ENCODE results near the gene CDC42EP4.
A peak's percentile ranks its signal among the peaks of the same experiment; 100 is the strongest.

CDC42EP4 gene, protein sequence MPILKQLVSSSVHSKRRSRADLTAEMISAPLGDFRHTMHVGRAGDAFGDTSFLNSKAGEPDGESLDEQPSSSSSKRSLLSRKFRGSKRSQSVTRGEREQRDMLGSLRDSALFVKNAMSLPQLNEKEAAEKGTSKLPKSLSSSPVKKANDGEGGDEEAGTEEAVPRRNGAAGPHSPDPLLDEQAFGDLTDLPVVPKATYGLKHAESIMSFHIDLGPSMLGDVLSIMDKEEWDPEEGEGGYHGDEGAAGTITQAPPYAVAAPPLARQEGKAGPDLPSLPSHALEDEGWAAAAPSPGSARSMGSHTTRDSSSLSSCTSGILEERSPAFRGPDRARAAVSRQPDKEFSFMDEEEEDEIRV

DNA sequence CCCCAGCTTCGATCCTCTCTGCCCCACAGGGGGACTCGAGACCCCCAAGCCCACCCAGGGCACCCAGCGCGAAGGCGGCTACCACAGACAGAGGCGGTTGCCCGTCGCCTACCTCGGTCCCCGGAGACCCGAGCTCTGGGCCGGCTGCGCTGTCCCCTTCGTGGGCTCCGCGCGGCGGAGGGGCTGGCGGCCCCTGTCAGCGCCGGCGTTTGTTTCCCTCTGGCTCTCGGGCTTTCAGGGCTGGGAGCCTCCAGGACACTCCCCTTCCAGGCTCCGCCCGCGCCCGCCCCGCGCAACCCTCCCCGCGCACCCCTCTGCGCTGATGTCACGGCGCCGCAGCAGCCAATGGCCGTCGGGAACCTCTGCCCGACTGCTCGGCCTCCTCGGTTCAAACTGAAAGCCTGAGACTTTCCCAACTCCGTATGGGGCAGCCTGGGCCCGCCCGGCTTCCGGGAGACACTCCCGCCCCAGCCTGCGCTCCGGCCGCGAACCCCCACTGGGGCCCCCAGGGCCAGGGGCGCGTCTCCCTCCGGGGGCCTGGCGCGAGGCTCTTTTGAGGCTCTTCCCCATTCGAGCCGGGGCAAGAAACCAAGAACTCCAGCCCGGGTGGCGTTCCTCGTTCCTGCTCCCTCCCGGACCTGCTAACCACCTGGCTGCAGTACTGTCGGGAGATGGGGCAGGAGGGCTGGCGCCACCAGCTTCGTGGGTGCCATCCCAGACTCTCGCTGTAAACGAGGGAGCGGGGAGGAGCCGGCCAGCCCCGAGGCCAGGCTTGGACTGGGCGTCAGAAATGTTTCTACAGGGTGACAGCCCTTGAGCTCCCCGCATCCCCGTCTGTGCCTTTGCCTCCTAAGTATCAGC, at the start of gene CDC42EP4:
CDC42EP4 (minus strand) TSS at position 221 of the 861 bp plus-strand sequence. CDS start 25,501 bp downstream, outside the sequence.
- peaks cover 21% of the 10 kb centered on the region for H3K4me1 ChIP-seq (ENCODE audit: insufficient read depth, low read length, poor library complexity, severe bottlenecking)
- TF ChIP-seq, protein P1, sequence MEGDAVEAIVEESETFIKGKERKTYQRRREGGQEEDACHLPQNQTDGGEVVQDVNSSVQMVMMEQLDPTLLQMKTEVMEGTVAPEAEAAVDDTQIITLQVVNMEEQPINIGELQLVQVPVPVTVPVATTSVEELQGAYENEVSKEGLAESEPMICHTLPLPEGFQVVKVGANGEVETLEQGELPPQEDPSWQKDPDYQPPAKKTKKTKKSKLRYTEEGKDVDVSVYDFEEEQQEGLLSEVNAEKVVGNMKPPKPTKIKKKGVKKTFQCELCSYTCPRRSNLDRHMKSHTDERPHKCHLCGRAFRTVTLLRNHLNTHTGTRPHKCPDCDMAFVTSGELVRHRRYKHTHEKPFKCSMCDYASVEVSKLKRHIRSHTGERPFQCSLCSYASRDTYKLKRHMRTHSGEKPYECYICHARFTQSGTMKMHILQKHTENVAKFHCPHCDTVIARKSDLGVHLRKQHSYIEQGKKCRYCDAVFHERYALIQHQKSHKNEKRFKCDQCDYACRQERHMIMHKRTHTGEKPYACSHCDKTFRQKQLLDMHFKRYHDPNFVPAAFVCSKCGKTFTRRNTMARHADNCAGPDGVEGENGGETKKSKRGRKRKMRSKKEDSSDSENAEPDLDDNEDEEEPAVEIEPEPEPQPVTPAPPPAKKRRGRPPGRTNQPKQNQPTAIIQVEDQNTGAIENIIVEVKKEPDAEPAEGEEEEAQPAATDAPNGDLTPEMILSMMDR (conservative IDR thresholded peaks at IDR 0.05; ENCODE audit: low read length), result no peak
- TF ChIP-seq EZH2phosphoT487 (IDR thresholded peaks at IDR 0.05; ENCODE audit: borderline replicate concordance), result no peak
- H3K9ac ChIP-seq (ENCODE audit: low read depth, low read length, poor library complexity, severe bottlenecking), result peak within 1 kb of the TSS; percentile 73
- no peaks in the 10 kb centered on the region for H3K9me2 ChIP-seq (replicated peaks; ENCODE audit: low read depth, low read length)
- H3K9me3 ChIP-seq (ENCODE audit: insufficient read depth, low read depth, low read length), result no peaks in the 10 kb centered on the region
- H2AFZ ChIP-seq (ENCODE audit: low read length), result peak within 1 kb of the TSS; percentile 97
- no peaks in the 10 kb centered on the region for H4K20me1 ChIP-seq (ENCODE audit: insufficient read depth, low read length, poor library complexity, severe bottlenecking)
- no peaks in the 10 kb centered on the region for H3K36me3 ChIP-seq (ENCODE audit: insufficient read depth, low read length)
- peak within 1 kb of the TSS; percentile 73 for H3K4me3 ChIP-seq (ENCODE audit: low read length, poor library complexity, severe bottlenecking)
- H3K27me3 ChIP-seq (ENCODE audit: insufficient read depth, low read length, poor library complexity, severe bottlenecking), result peaks cover 28% of the 10 kb centered on the region
- H3F3A ChIP-seq (ENCODE audit: low read depth), result no peaks in the 10 kb centered on the region
- no peaks in the 10 kb centered on the region for H3K79me2 ChIP-seq (ENCODE audit: insufficient read depth, low read length)
- peak within 1 kb of the TSS; percentile 96 for H3K4me2 ChIP-seq (ENCODE audit: low read depth, low read length, poor library complexity, severe bottlenecking)

DNA sequence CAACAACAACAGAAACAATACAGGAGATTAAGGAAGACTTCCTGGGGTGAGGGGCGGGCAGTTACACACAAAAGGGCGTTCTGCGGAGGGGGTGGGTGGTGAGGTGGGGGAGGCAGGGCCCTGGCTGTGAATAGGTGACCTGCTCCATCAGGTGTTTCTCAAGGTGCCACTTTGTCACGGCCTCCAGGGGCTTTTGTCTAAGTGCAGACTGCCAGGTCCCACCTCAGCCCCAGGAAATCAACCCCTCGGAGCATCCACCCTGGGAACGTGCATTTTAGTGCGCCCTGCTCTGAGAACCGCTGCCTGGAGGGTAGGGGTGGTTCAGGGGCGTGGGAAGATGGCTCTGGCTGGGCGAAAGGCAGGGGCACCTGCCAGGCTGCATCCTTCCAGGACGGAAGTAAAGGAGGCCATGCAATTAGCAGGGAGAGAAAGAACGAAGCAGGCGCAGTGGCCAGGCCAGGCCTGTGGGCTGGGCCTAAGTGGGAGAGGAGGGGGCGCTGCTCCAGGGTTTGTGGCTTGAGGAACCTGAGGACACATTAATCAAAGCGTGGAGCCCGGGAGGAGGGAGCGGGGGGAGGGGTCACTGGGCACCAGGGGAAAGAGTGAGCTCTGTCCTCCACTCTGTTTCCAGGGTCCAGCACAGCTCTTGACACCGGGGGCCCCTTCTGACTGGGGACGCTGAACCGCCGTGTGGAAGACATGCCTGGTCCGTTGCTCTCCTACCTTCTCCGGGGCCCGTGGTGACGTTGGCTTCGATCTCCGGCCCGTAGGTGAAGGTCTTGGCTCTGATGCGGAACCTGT, 49.4 kb upstream of the CDC42EP4 start:
- Histone ChIP-seq H2AFZ (ENCODE audit: low read length) (no peak overlapping the region), H3K9me2 (replicated peaks; ENCODE audit: low read depth, low read length) (no peaks in the 10 kb centered on the region), H3K36me3 (ENCODE audit: insufficient read depth, low read length) (no peaks in the 10 kb centered on the region; the same call in 1 of the 2 replicates), H3K4me1 (ENCODE audit: insufficient read depth, low read length, poor library complexity, severe bottlenecking) (no peaks in the 10 kb centered on the region), H3K4me2 (ENCODE audit: low read depth, low read length, poor library complexity, severe bottlenecking) (no peak overlapping the region), H3K9ac (ENCODE audit: low read depth, low read length, poor library complexity, severe bottlenecking) (no peak overlapping the region), H3K4me3 (ENCODE audit: low read length, poor library complexity, severe bottlenecking) (no peak overlapping the region), H3K27me3 (ENCODE audit: insufficient read depth, low read length, poor library complexity, severe bottlenecking) (no peaks in the 10 kb centered on the region), H3K79me2 (ENCODE audit: insufficient read depth, low read length) (no peaks in the 10 kb centered on the region), H3F3A (ENCODE audit: low read depth) (no peaks in the 10 kb centered on the region), H3K9me3 (ENCODE audit: insufficient read depth, low read depth, low read length) (no peaks in the 10 kb centered on the region), H4K20me1 (ENCODE audit: insufficient read depth, low read length, poor library complexity, severe bottlenecking) (no peaks in the 10 kb centered on the region)
- TF ChIP-seq, protein P1 (conservative IDR thresholded peaks at IDR 0.05; ENCODE audit: low read length), result no peak
- no peak for TF ChIP-seq EZH2phosphoT487 (IDR thresholded peaks at IDR 0.05; ENCODE audit: borderline replicate concordance)

DNA sequence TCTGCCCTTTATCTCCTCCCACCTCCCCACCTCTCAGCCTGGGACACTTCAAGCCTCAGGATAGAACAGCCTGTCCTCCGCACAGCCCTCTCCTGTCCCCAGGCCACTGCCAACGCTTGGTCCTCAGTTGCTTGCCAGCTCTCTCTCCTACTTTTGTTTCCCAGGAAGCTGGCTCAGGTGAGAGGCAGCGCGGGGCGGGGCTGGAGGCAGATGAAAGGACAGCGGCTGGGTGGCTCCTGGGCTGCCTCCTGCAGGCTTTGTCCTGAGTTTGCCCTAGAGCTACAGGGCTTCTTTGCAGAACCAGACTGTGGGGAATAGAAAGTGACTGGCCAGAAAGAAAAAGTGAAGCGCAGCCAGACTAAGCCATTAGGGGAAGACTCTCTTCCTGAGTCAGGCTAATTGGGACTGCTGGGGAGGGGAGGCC, 48.2 kb upstream of the CDC42EP4 start:
- H3K4me2 ChIP-seq (ENCODE audit: low read depth, low read length, poor library complexity, severe bottlenecking), result no peak overlapping the region
- H3K9ac ChIP-seq (ENCODE audit: low read depth, low read length, poor library complexity, severe bottlenecking), result no peak overlapping the region

More for the DNA sequence above, 48.2 kb upstream of the CDC42EP4 start:
- no peaks in the 10 kb centered on the region for H3K27me3 ChIP-seq (ENCODE audit: insufficient read depth, low read length, poor library complexity, severe bottlenecking)
- H3F3A ChIP-seq (ENCODE audit: low read depth), result no peaks in the 10 kb centered on the region
- no peaks in the 10 kb centered on the region for H4K20me1 ChIP-seq (ENCODE audit: insufficient read depth, low read length, poor library complexity, severe bottlenecking)
- no peaks in the 10 kb centered on the region for H3K9me2 ChIP-seq (replicated peaks; ENCODE audit: low read depth, low read length)
- H3K79me2 ChIP-seq (ENCODE audit: insufficient read depth, low read length), result no peaks in the 10 kb centered on the region
- no peaks in the 10 kb centered on the region for H3K9me3 ChIP-seq (ENCODE audit: insufficient read depth, low read depth, low read length)
- no peaks in the 10 kb centered on the region; the same call in 1 of the 2 replicates for H3K36me3 ChIP-seq (ENCODE audit: insufficient read depth, low read length)
- H3K4me3 ChIP-seq (ENCODE audit: low read length, poor library complexity, severe bottlenecking), result no peak overlapping the region
- TF ChIP-seq, protein P1 (conservative IDR thresholded peaks at IDR 0.05; ENCODE audit: low read length), result no peak
- no peak for TF ChIP-seq EZH2phosphoT487 (IDR thresholded peaks at IDR 0.05; ENCODE audit: borderline replicate concordance)
- no peaks in the 10 kb centered on the region for H3K4me1 ChIP-seq (ENCODE audit: insufficient read depth, low read length, poor library complexity, severe bottlenecking)
- no peak overlapping the region for H2AFZ ChIP-seq (ENCODE audit: low read length)

Data from Loucy (cell line).